ENCODE measurements around the gene ITPKC. TPM values are rescaled to one million over a fixed set of nuclear protein-coding genes. Genes with fewer than 3 reads are reported as not detected.

Gene ITPKC
- total and polyA plus RNA-seq, 2 of the 13 experiments (the other 11 are each of a cell fraction or from before 2014, with no cell fraction given), result 6.9 to 11.2 TPM

- TF ChIP-seq ZHX2 (IDR thresholded peaks at IDR 0.05; ENCODE audit: low read depth), result no peak
- no peak for TF ChIP-seq ZHX2 (CRISPR knock-in tag; IDR thresholded peaks at IDR 0.05; ENCODE audit: borderline replicate concordance)
- no peak for TF ChIP-seq REL (CRISPR knock-in tag; conservative IDR thresholded peaks at IDR 0.05)
- TF ChIP-seq ZNF747 (CRISPR knock-in tag; IDR thresholded peaks at IDR 0.05; ENCODE audit: borderline replicate concordance), result no peak
- no peak for TF ChIP-seq ZNF609 (CRISPR knock-in tag; IDR thresholded peaks at IDR 0.05; ENCODE audit: borderline replicate concordance)
- no peak for TF ChIP-seq ZNF230 (CRISPR knock-in tag; IDR thresholded peaks at IDR 0.05)
- TF ChIP-seq ZNF513 (CRISPR knock-in tag; conservative IDR thresholded peaks at IDR 0.05), result no peak
- TF ChIP-seq ZNF674 (CRISPR knock-in tag; IDR thresholded peaks at IDR 0.05; ENCODE audit: low read depth), result no peak
Measured at GRCh38 chr19:40735013-40735771, 18.3 kb downstream of the ITPKC start (continued).

All from HepG2 (cell line).